ENCODE results near the gene MAL. TPM values are rescaled to one million over a fixed set of nuclear protein-coding genes. Genes with fewer than 3 reads are reported as not detected.

The MAL gene
- total RNA-seq, 4 donors from 2014 or later: 0.93 to 4.7 TPM; not detected in 2

DNA sequence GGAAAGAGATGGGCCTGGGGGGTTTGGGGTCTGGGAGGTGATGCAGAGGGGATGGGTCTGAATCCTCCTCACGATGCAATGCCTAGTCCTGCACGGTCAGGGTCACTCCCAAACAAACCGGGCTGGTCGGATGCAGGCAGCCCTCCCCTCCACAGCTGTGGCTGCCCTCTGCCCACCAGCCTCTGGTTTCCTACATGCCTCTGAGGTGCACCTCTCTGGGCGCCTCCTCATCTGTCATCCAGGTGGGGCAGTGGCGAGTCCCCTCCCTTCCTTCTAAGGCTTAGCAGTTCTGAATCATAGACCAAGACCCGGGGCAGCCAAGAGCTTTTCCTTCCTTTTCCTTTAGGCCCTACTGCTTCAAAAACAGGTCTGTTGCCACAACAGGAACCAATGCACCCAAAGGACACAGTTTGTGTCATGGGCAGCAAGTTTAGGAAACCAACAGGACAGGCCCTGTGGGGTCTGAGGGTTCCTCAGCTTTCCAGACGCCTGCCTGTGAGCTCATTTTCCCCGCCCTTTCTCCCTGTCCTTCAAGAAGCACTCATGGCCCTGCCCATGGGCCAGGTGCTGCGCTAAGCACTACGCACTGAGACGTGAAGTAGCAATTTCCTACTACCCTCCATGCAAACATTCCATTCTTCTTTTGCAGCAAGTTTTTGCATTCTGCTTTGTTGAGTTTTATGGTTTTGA is 6.5 kb upstream of the MAL start:
- TF ChIP-seq, protein P1, sequence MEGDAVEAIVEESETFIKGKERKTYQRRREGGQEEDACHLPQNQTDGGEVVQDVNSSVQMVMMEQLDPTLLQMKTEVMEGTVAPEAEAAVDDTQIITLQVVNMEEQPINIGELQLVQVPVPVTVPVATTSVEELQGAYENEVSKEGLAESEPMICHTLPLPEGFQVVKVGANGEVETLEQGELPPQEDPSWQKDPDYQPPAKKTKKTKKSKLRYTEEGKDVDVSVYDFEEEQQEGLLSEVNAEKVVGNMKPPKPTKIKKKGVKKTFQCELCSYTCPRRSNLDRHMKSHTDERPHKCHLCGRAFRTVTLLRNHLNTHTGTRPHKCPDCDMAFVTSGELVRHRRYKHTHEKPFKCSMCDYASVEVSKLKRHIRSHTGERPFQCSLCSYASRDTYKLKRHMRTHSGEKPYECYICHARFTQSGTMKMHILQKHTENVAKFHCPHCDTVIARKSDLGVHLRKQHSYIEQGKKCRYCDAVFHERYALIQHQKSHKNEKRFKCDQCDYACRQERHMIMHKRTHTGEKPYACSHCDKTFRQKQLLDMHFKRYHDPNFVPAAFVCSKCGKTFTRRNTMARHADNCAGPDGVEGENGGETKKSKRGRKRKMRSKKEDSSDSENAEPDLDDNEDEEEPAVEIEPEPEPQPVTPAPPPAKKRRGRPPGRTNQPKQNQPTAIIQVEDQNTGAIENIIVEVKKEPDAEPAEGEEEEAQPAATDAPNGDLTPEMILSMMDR (IDR thresholded peaks at IDR 0.05): no peak
- no peak for ATAC-seq (ENCODE audit: low FRiP score)
- DNase-seq (ENCODE audit: low spot score): no peak

DNA sequence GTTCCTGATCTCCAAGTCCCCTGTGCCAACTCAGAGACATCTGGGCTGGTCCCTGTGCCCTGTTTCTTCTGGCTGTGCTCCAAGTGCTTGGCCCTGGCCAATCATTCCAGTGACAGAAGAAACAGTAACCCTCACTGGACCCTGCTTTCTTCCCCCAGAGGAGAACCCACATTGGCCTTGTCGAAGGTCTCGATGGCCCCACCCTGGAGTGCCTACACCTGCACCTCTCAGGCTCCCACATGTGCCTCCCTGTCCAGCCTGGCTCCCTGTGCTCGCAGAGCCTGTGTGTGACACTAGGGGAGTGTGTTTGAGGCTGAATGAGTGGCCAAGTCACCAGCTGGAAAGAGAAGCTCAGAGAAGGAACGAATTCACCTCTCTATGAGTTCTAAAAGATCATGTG is 5.9 kb upstream of the MAL start:
- ATAC-seq (ENCODE audit: low FRiP score) (no peak), DNase-seq (ENCODE audit: low spot score) (no peak)
- TF ChIP-seq, protein P1 (IDR thresholded peaks at IDR 0.05): no peak

DNA sequence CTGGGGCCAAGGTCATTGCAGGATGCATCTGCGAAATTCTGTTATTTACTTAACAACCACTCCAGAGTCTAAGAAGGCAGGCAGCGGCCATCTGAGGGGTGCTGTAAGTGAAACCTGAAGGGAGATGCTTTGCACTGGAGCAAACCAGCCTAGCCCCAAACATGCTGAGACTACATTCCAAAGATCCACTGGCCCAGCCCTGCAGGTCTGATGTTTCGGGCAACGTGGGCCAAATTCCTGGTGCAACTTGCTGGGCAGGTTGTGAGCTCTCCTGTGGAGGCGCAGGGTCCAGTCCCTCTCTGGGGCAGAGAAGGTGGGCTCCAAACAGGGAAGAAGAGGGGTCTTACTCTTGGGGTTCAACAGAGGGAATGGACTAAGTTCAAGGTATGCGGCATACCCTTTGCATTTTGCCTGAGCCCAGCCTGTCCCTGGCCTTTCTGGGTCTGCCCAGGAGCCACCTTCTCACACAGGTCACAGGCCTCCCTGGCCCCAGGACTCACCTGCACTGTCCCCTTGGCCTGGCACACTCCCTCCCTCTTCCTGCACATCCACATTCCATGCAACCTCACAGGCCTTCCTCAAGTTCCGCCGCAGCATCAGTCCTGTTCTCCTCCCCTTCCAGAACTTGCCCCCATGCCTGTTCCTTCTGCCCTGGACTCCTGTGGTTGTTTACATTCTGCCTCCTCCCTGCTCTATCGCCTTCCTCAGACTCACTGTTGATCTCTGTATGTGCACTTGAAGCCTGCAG is 5.1 kb upstream of the MAL start:
- DNase-seq (ENCODE audit: low spot score) (no peak), ATAC-seq (ENCODE audit: low FRiP score) (no peak)
- TF ChIP-seq, protein P1 (IDR thresholded peaks at IDR 0.05): no peak

DNA sequence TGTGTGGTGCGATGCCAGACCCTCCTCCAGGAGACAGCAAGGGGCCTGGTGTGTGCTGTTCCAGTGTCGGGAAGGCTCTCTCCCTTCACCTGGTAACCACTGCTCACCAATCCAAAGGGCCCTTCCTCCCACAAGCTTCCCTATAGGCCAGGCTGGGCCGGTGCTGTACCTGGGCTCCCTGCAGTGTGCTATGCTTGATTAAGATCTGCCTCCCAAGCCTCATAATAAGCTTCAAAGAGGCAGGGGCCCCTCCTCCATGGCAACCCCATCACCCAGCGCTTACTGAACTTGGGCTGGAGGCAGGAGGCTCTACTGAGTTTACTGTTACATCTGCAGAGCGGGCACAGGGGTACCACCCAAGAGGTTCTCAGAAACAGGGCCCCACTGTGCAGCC is 4.5 kb upstream of the MAL start:
- ATAC-seq (ENCODE audit: low FRiP score) (no peak), DNase-seq (ENCODE audit: low spot score) (no peak)
- TF ChIP-seq, protein P1 (IDR thresholded peaks at IDR 0.05): no peak

DNA sequence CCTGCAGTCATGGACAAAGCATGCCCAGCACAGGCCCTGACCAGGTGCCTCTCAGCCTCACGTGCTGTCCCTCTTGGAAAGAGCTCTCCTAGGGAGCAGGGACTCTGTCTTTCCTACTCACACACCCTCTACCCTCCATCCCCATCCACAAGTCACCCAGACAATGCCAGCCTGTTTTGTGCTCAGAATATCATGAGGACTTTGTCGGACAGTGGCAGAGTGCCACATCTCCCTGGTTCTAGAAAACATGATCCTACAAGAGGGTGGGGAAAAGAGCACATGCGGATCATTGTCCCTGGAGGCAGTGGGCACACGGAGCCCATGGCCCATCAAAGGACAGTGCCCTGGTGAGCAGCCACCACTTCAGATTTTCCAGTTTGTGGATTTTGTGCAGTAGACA is 3.7 kb upstream of the MAL start:
- TF ChIP-seq, protein P1 (IDR thresholded peaks at IDR 0.05): no peak
- DNase-seq (ENCODE audit: low spot score): no peak
- no peak for ATAC-seq (ENCODE audit: low FRiP score)

DNA sequence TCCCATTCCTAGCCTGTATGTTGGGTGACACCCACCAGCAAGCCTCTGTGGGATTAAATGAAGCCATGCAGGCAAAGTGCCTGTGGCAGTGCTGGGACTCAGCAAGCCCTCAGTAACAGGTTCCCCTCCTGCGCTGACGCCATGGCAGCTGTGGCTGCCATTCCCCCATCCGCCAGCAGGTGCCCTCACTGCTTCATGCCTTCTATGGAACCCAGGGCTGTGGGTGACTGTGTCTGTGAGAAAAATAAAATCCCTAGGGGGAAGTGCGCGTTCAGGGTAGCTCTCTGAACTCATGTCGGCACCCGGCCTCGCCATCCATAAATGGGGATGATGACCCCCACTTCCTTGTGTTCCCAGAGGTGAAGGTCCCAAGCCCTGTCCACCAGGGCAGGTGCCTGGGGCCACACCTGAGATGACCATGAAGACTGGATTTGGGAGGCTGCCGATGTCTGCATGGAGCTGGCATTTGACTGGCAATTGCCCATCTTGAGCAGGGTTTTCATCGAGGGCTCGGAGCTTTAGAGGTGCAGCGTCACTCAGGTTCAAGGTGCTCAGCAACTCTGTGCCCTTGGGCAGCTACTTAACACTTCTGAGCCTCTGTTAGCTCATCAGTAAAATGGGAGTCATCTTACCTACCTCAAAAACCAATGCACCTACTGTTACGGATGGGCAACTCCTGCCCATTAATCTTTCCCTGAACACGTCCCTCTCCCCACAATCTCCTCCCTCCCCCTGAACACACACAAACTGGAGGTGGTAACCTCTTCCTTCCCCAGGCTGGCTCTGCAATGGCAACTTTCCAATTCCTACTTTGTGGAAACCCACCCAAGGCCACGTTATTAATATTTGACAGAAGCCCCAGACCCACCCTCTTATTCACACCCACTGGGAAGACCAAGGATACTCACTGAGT is 2.9 kb upstream of the MAL start:
- ATAC-seq (ENCODE audit: low FRiP score) (no peak), DNase-seq (ENCODE audit: low spot score) (peak; percentile 30)
- TF ChIP-seq, protein P1 (IDR thresholded peaks at IDR 0.05): peak in 1 of 3 donors; percentile 17
